Fibroblast of upper back skin (primary cell): ENCODE data around the gene DENND1A.
"Not testable (repeated sequence)": the region's sequence is repeated elsewhere in the genome, so short reads cannot be mapped to it uniquely, and the experiment has no call there.

ENCODE experiments used
- DNase-seq: peaks from one replicate; pipeline ENCODE4 v3.0.0-alpha.2; 2013

The DENND1A gene

GRCh38 chr9:123643518-123643917 is 286.4 kb downstream of the DENND1A start:
- no peak for DNase-seq

GRCh38 chr9:123642291-123643278 is 287.3 kb downstream of the DENND1A start:
- DNase-seq: no peak

- DNase-seq: no peak
These were observed 289.1 kb downstream of the DENND1A start for GRCh38 chr9:123640792-123641222.

- DNase-seq: no peak
These were observed 290.2 kb downstream of the DENND1A start for GRCh38 chr9:123639743-123640142.

- no peak for DNase-seq
These were observed 291.8 kb downstream of the DENND1A start for GRCh38 chr9:123637945-123638634.

GRCh38 chr9:123637606-123637944 is 292.4 kb downstream of the DENND1A start:
- DNase-seq: peak; percentile 19

- not testable (repeated sequence) for DNase-seq
These were observed 293.1 kb downstream of the DENND1A start for GRCh38 chr9:123636805-123637204.

- DNase-seq: peak; percentile 13
These were observed 298.1 kb downstream of the DENND1A start for GRCh38 chr9:123631862-123632261.

GRCh38 chr9:123630233-123630632 is 299.7 kb downstream of the DENND1A start:
- DNase-seq: no peak

GRCh38 chr9:123629531-123629930 is 300.4 kb downstream of the DENND1A start:
- no peak for DNase-seq

- DNase-seq: no peak
These were observed 307.1 kb downstream of the DENND1A start for GRCh38 chr9:123622711-123623241.

- no peak for DNase-seq
These were observed 309.7 kb downstream of the DENND1A start for GRCh38 chr9:123620239-123620638.

- DNase-seq: no peak
These were observed 311.8 kb downstream of the DENND1A start for GRCh38 chr9:123617952-123618678.

- no peak for DNase-seq
These were observed 312.6 kb downstream of the DENND1A start for GRCh38 chr9:123617286-123617685.

GRCh38 chr9:123616707-123617106 is 313.2 kb downstream of the DENND1A start:
- no peak for DNase-seq

GRCh38 chr9:123615381-123615780 is 314.5 kb downstream of the DENND1A start:
- DNase-seq: no peak

GRCh38 chr9:123614306-123615263 is 315.3 kb downstream of the DENND1A start:
- no peak for DNase-seq

- peak; percentile 63 for DNase-seq
These were observed 318.7 kb downstream of the DENND1A start for GRCh38 chr9:123611226-123611625.

- no peak for DNase-seq
These were observed 320.1 kb downstream of the DENND1A start for GRCh38 chr9:123609844-123610243.

- no peak for DNase-seq
These were observed 321.8 kb downstream of the DENND1A start for GRCh38 chr9:123608104-123608503.

GRCh38 chr9:123607479-123607878 is 322.4 kb downstream of the DENND1A start:
- DNase-seq: no peak

- DNase-seq: no peak
These were observed 323.8 kb downstream of the DENND1A start for GRCh38 chr9:123606141-123606540.
